ENCODE measurements around the gene PARL.

Gene PARL

GRCh38 chr3:183897606-183898005, 12.9 kb upstream of the PARL start:
- Histone ChIP-seq H3K27me3 (replicated peaks; ENCODE audit: insufficient read depth, low read length) (no peaks in the 10 kb centered on the region; the same call in 1 of the 2 replicates), H3K9me2 (replicated peaks; ENCODE audit: insufficient read depth, low read length) (no peaks in the 10 kb centered on the region), H2AFZ (ENCODE audit: low read length) (no peak overlapping the region), H3K27ac (ENCODE audit: low read length) (no peak overlapping the region), H3K79me2 (ENCODE audit: low read length) (no peaks in the 10 kb centered on the region), H4K20me1 (ENCODE audit: insufficient read depth, low read length) (no peaks in the 10 kb centered on the region), H3F3A (ENCODE audit: insufficient read depth, low read length) (no peaks in the 10 kb centered on the region), H3K36me3 (replicated peaks; ENCODE audit: insufficient read depth, low read length) (no peaks in the 10 kb centered on the region), H3K4me1 (ENCODE audit: low read length) (no peaks in the 10 kb centered on the region; the same call in 1 of the 2 replicates), H3K9ac (ENCODE audit: low read length) (no peak overlapping the region), H3K4me2 (ENCODE audit: low read depth, low read length) (no peak overlapping the region), H3K4me3 (ENCODE audit: low read length) (no peak overlapping the region), H3K9me3 (replicated peaks; ENCODE audit: insufficient read depth, low read length) (no peaks in the 10 kb centered on the region)
- TF ChIP-seq EZH2phosphoT487 (IDR thresholded peaks at IDR 0.05; ENCODE audit: low read length) (no peak), EZH2 (optimal IDR thresholded peaks at IDR 0.05; ENCODE audit: low read depth, low read length) (no peak), CTCF (IDR thresholded peaks at IDR 0.05; ENCODE audit: low read length) (no peak)
- DNase-seq: no peak

- H3K4me1 ChIP-seq (ENCODE audit: low read length): no peaks in the 10 kb centered on the region; the same call in 1 of the 2 replicates
- H3K36me3 ChIP-seq (replicated peaks; ENCODE audit: insufficient read depth, low read length): no peaks in the 10 kb centered on the region
- no peaks in the 10 kb centered on the region for H3K9me2 ChIP-seq (replicated peaks; ENCODE audit: insufficient read depth, low read length)
- H3F3A ChIP-seq (ENCODE audit: insufficient read depth, low read length): no peaks in the 10 kb centered on the region
- no peak overlapping the region for H3K27ac ChIP-seq (ENCODE audit: low read length)
- H3K9ac ChIP-seq (ENCODE audit: low read length): no peak overlapping the region
- no peaks in the 10 kb centered on the region for H3K79me2 ChIP-seq (ENCODE audit: low read length)
- TF ChIP-seq EZH2phosphoT487 (IDR thresholded peaks at IDR 0.05; ENCODE audit: low read length) (no peak), CTCF (IDR thresholded peaks at IDR 0.05; ENCODE audit: low read length) (no peak), EZH2 (optimal IDR thresholded peaks at IDR 0.05; ENCODE audit: low read depth, low read length) (no peak)
- no peaks in the 10 kb centered on the region for H4K20me1 ChIP-seq (ENCODE audit: insufficient read depth, low read length)
- no peak for DNase-seq
- no peaks in the 10 kb centered on the region; the same call in 1 of the 2 replicates for H3K27me3 ChIP-seq (replicated peaks; ENCODE audit: insufficient read depth, low read length)
- H3K4me2 ChIP-seq (ENCODE audit: low read depth, low read length): no peak overlapping the region
- H3K9me3 ChIP-seq (replicated peaks; ENCODE audit: insufficient read depth, low read length): no peaks in the 10 kb centered on the region
- H2AFZ ChIP-seq (ENCODE audit: low read length): no peak overlapping the region
- H3K4me3 ChIP-seq (ENCODE audit: low read length): no peak overlapping the region
These were observed 11.9 kb upstream of the PARL start for GRCh38 chr3:183896610-183897009.

- no peaks in the 10 kb centered on the region for H4K20me1 ChIP-seq (ENCODE audit: insufficient read depth, low read length)
- no peaks in the 10 kb centered on the region for H3K9me2 ChIP-seq (replicated peaks; ENCODE audit: insufficient read depth, low read length)
- no peak overlapping the region for H3K27ac ChIP-seq (ENCODE audit: low read length)
- no peaks in the 10 kb centered on the region for H3K27me3 ChIP-seq (replicated peaks; ENCODE audit: insufficient read depth, low read length)
- H3K79me2 ChIP-seq (ENCODE audit: low read length): no peaks in the 10 kb centered on the region
- no peak for DNase-seq
- H3F3A ChIP-seq (ENCODE audit: insufficient read depth, low read length): no peaks in the 10 kb centered on the region
- no peaks in the 10 kb centered on the region for H3K9me3 ChIP-seq (replicated peaks; ENCODE audit: insufficient read depth, low read length)
- no peaks in the 10 kb centered on the region for H3K36me3 ChIP-seq (replicated peaks; ENCODE audit: insufficient read depth, low read length)
- TF ChIP-seq EZH2 (optimal IDR thresholded peaks at IDR 0.05; ENCODE audit: low read depth, low read length) (no peak), EZH2phosphoT487 (IDR thresholded peaks at IDR 0.05; ENCODE audit: low read length) (no peak), CTCF (IDR thresholded peaks at IDR 0.05; ENCODE audit: low read length) (no peak)
- H2AFZ ChIP-seq (ENCODE audit: low read length): no peak overlapping the region
- H3K9ac ChIP-seq (ENCODE audit: low read length): no peak overlapping the region
- H3K4me3 ChIP-seq (ENCODE audit: low read length): no peak overlapping the region
- H3K4me1 ChIP-seq (ENCODE audit: low read length): no peaks in the 10 kb centered on the region; the same call in 1 of the 2 replicates
- H3K4me2 ChIP-seq (ENCODE audit: low read depth, low read length): no peak overlapping the region
These were observed 11.5 kb upstream of the PARL start for GRCh38 chr3:183896184-183896583.

Data from MM.1S (cell line).